Parathyroid adenoma (tissue), 2 donors: ENCODE data around the gene GADD45G.

ENCODE experiments used
- H2AFZ ChIP-seq: fragments of 300-600 bp; sonication (generic); one replicate; pipeline ENCODE4 v1.7.0; 2017; ENCODE audit warnings: antibody characterized with exemption, mild to moderate bottlenecking
- H3K27ac ChIP-seq: fragments of 300-600 bp; sonication (generic); one replicate; pipeline ENCODE4 v1.7.0; 2017
- H3K27me3 ChIP-seq: fragments of 300-600 bp; sonication (generic); one replicate; pipeline ENCODE4 v1.7.0; 2017; ENCODE audit warnings: low read length; ENCODE audit not compliant: control insufficient read depth, insufficient read depth
- H3K36me3 ChIP-seq: fragments of 300-600 bp; sonication (generic); one replicate; pipeline ENCODE4 v1.7.0; 2017; ENCODE audit warnings: low read length; ENCODE audit not compliant: control insufficient read depth, insufficient read depth
- H3K4me1 ChIP-seq: fragments of 300-600 bp; sonication (generic); one replicate; pipeline ENCODE4 v1.7.0; 2017; ENCODE audit warnings: control low read depth
- H3K4me2 ChIP-seq: fragments of 300-600 bp; sonication (generic); one replicate; pipeline ENCODE4 v1.7.0; 2017; ENCODE audit warnings: low read length
- H3K4me3 ChIP-seq: fragments of 300-600 bp; sonication (generic); one replicate; pipeline ENCODE4 v1.7.0; 2017; ENCODE audit warnings: low read depth, low read length
- H3K79me2 ChIP-seq: fragments of 300-600 bp; sonication (generic); one replicate; pipeline ENCODE4 v1.7.0; 2017; ENCODE audit warnings: control low read depth
- H3K9ac ChIP-seq: fragments of 300-600 bp; sonication (generic); one replicate; pipeline ENCODE4 v1.7.0; 2017; ENCODE audit warnings: mild to moderate bottlenecking
- H3K9me3 ChIP-seq: fragments of 300-600 bp; sonication (generic); one replicate; pipeline ENCODE4 v1.7.0; 2017; ENCODE audit warnings: low read length; ENCODE audit not compliant: control insufficient read depth
- TF ChIP-seq, protein P1 (sequence below): fragments of 300-600 bp; sonication (generic); IDR thresholded peaks from one replicate; pipeline ENCODE4 v1.7.0; 2017; ENCODE audit warnings: antibody characterized with exemption, mild to moderate bottlenecking
- donor health status: primary hyperparathyroidism.

The GADD45G gene

DNA sequence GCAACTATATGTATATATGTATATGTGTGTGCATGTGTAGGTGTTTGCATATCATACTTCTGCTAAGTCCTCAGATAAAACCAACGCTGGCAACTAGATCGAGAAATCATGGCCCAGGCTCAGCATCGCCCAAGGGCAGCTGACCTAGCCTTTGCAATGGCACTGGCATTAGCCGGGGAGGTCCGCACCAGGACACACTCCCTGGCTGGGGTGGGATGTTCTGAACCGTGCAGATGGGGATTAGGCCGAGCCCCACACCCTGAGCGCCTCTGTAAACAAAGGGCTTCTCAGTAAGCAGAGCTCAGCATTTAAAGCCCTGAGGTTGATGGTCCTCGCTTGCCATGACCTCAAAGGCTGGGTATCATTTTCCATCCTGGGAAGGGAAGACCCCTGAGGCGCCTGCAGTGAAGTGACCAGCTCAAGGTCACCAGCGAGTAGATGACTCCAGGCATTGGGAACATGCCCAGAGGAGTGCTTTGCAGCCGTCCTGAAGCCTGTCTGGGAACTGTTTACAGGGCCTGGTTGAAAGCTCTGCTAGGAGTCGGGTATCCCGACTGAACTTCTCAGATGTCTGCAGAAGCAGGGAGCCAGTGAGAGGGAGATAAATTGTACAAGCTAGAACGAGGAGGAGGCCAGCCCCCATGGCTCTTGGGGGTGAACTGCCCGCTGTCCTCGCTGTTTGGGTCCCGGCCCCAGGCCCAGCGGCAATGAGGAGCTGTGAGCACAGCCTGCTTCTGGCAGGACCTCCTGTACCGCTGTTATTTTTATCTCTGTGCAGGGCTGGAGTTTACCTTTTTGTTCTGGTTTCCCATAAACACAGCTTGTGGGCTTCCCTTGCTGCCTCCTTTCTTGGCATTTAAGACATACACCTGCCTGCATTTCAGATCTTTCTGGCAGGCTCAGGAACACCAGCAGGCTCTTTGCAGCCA lies 18.4 kb downstream of the GADD45G start:
- Histone ChIP-seq H2AFZ (no peak overlapping the region), H3K79me2 (no peaks in the 10 kb centered on the region), H3K4me1 (no peaks in the 10 kb centered on the region), H3K9me3 (no peaks in the 10 kb centered on the region), H3K36me3 (no peaks in the 10 kb centered on the region), H3K4me2 (no peak overlapping the region), H3K9ac (no peak overlapping the region), H3K27ac (no peak overlapping the region), H3K4me3 (no peak overlapping the region), H3K27me3 (no peaks in the 10 kb centered on the region)
- TF ChIP-seq, protein P1, sequence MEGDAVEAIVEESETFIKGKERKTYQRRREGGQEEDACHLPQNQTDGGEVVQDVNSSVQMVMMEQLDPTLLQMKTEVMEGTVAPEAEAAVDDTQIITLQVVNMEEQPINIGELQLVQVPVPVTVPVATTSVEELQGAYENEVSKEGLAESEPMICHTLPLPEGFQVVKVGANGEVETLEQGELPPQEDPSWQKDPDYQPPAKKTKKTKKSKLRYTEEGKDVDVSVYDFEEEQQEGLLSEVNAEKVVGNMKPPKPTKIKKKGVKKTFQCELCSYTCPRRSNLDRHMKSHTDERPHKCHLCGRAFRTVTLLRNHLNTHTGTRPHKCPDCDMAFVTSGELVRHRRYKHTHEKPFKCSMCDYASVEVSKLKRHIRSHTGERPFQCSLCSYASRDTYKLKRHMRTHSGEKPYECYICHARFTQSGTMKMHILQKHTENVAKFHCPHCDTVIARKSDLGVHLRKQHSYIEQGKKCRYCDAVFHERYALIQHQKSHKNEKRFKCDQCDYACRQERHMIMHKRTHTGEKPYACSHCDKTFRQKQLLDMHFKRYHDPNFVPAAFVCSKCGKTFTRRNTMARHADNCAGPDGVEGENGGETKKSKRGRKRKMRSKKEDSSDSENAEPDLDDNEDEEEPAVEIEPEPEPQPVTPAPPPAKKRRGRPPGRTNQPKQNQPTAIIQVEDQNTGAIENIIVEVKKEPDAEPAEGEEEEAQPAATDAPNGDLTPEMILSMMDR = no peak

GRCh38 chr9:89623925-89624420 lies 19.2 kb downstream of the GADD45G start:
- Histone ChIP-seq H3K36me3 (no peaks in the 10 kb centered on the region), H3K9me3 (no peaks in the 10 kb centered on the region), H2AFZ (no peak overlapping the region), H3K9ac (no peak overlapping the region), H3K79me2 (no peaks in the 10 kb centered on the region), H3K27me3 (no peaks in the 10 kb centered on the region), H3K4me2 (no peak overlapping the region), H3K27ac (no peak overlapping the region), H3K4me3 (no peak overlapping the region), H3K4me1 (no peaks in the 10 kb centered on the region)
- TF ChIP-seq, protein P1 = no peak

DNA sequence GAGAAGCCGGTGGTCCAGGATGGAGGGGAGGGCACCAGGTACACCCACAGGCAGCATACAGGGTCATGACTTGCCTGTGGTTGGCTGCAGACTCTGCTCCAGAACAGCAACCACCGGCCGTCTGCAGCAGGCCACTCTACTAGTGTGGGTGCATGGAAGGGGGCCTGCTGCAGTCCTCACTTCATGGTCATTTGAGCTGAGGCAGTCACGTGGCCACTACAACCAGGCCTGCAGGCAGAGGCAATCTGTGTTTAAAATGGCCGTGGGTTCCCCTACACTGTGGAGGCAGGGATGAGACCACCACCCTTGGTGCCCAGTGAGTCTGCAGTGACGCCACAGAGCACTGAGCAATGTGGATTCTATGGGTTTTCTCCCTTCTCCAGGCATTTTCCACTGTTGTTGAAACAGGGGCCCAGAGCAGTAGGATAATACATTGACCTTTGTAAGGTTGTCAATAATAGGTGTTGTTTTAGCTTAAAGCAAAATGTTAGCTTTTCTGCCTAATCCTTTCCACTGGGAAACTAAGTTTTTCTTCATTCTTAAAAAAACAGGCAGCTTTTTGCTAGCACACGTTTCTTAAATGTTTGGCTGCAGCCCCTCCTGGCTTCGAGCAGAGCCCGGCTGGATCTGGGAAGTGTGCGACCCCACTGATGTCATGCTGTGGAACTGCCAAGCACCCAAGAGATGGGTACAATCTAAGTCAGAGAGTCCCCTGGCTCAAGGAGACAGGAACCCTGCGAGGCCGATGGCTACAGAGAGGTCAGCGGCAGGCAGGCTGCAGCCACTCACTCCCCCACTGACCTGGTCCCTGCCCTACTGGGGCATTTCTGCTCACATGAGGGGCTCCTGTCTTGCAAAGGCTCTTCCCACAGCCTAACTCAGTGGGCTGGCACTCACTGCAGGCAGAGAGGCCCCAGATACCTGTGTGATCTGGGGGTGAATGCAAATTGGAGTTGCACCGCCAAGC lies 21.2 kb downstream of the GADD45G start:
- Histone ChIP-seq H2AFZ (no peak overlapping the region), H3K4me3 (no peak overlapping the region), H3K9me3 (no peaks in the 10 kb centered on the region), H3K27me3 (no peaks in the 10 kb centered on the region), H3K27ac (no peak overlapping the region), H3K4me2 (no peak overlapping the region), H3K4me1 (no peaks in the 10 kb centered on the region), H3K79me2 (no peaks in the 10 kb centered on the region), H3K36me3 (no peaks in the 10 kb centered on the region), H3K9ac (no peak overlapping the region)
- TF ChIP-seq, protein P1 = no peak

GRCh38 chr9:89626741-89627265 lies 22.0 kb downstream of the GADD45G start:
- Histone ChIP-seq H3K4me1 (no peaks in the 10 kb centered on the region), H2AFZ (no peak overlapping the region)

More at GRCh38 chr9:89626741-89627265, 22.0 kb downstream of the GADD45G start:
- Histone ChIP-seq H3K27ac (no peak overlapping the region), H3K9me3 (no peaks in the 10 kb centered on the region), H3K79me2 (no peaks in the 10 kb centered on the region), H3K36me3 (no peaks in the 10 kb centered on the region), H3K4me3 (no peak overlapping the region), H3K4me2 (no peak overlapping the region), H3K27me3 (no peaks in the 10 kb centered on the region), H3K9ac (no peak overlapping the region)
- TF ChIP-seq, protein P1 = no peak
